Measurements from ENCODE around the gene OGDH.

DNA sequence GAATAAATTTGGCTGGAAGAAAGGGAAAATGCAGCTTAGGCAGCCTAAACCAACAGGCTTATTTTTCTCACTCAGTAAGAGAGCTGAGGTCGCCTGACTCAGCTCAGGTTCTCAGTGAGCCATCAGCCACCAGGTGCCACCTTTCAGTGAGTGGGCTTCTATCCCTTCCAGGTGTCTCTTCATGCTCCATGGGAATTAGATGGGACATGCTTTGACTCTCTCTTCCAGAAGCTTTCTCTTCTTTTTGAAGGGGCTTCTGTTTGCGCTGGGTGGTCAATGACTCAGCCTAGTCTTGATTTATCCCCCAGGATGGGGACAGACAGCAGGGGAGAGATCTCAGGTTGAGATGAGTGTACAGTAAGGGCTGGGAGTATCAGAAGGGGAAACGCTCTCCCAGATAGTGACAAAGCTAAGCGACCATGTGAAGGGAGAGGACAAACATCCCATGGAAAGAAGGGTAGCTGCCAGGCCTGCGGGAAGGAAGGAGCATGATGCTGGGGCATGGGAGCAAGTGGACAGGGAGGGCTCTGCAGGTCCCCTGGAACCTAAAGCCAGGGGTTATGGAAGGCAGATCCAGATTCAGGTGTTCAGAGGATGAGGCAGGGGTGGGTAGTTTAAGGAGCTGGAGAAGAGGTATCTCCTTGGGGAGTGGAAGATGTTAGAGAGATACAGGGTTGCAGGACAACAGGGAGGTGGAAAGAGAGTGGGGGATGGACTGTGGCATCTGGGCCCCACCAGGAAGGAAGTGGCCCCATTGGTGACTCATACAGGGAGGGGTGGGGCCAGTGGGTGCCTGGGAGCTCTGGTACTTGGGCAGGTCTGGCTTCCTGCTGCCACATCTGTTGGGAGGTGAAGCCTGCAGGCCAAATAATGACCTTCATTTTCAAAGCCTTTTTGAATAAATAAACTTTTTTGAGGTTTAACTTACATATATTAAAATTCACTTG lies 32.5 kb downstream of the OGDH start:
- TF ChIP-seq, protein P1, sequence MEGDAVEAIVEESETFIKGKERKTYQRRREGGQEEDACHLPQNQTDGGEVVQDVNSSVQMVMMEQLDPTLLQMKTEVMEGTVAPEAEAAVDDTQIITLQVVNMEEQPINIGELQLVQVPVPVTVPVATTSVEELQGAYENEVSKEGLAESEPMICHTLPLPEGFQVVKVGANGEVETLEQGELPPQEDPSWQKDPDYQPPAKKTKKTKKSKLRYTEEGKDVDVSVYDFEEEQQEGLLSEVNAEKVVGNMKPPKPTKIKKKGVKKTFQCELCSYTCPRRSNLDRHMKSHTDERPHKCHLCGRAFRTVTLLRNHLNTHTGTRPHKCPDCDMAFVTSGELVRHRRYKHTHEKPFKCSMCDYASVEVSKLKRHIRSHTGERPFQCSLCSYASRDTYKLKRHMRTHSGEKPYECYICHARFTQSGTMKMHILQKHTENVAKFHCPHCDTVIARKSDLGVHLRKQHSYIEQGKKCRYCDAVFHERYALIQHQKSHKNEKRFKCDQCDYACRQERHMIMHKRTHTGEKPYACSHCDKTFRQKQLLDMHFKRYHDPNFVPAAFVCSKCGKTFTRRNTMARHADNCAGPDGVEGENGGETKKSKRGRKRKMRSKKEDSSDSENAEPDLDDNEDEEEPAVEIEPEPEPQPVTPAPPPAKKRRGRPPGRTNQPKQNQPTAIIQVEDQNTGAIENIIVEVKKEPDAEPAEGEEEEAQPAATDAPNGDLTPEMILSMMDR (IDR thresholded peaks at IDR 0.05; ENCODE audit: low read depth, low read length, missing input control), result no peak
- TF ChIP-seq, protein P2, sequence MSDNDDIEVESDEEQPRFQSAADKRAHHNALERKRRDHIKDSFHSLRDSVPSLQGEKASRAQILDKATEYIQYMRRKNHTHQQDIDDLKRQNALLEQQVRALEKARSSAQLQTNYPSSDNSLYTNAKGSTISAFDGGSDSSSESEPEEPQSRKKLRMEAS (IDR thresholded peaks at IDR 0.05), result no peak
- TF ChIP-seq GABPA (IDR thresholded peaks at IDR 0.05 in 1 of 2, conservative IDR thresholded peaks at IDR 0.05 in 1 of 2) (no peak), FOXA1 (IDR thresholded peaks at IDR 0.05) (no peak), TAF1 (conservative IDR thresholded peaks at IDR 0.05) (no peak), EGR1 (IDR thresholded peaks at IDR 0.05; ENCODE audit: low read depth in 2 of 2) (no peak), YY1 (IDR thresholded peaks at IDR 0.05) (no peak), RXRA (IDR thresholded peaks at IDR 0.05) (no peak), RAD21 (IDR thresholded peaks at IDR 0.05) (no peak), JUND (IDR thresholded peaks at IDR 0.05) (peak; percentile 74 to 92), SP1 (IDR thresholded peaks at IDR 0.05) (no peak), ZBTB33 (IDR thresholded peaks at IDR 0.05) (no peak), NR2F2 (IDR thresholded peaks at IDR 0.05) (no peak)
- TF ChIP-seq, protein P3, sequence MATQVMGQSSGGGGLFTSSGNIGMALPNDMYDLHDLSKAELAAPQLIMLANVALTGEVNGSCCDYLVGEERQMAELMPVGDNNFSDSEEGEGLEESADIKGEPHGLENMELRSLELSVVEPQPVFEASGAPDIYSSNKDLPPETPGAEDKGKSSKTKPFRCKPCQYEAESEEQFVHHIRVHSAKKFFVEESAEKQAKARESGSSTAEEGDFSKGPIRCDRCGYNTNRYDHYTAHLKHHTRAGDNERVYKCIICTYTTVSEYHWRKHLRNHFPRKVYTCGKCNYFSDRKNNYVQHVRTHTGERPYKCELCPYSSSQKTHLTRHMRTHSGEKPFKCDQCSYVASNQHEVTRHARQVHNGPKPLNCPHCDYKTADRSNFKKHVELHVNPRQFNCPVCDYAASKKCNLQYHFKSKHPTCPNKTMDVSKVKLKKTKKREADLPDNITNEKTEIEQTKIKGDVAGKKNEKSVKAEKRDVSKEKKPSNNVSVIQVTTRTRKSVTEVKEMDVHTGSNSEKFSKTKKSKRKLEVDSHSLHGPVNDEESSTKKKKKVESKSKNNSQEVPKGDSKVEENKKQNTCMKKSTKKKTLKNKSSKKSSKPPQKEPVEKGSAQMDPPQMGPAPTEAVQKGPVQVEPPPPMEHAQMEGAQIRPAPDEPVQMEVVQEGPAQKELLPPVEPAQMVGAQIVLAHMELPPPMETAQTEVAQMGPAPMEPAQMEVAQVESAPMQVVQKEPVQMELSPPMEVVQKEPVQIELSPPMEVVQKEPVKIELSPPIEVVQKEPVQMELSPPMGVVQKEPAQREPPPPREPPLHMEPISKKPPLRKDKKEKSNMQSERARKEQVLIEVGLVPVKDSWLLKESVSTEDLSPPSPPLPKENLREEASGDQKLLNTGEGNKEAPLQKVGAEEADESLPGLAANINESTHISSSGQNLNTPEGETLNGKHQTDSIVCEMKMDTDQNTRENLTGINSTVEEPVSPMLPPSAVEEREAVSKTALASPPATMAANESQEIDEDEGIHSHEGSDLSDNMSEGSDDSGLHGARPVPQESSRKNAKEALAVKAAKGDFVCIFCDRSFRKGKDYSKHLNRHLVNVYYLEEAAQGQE (IDR thresholded peaks at IDR 0.05), result no peak
